Coronary artery (tissue), 2 donors: Measurements from ENCODE around the gene GNGT1.

Source experiments
- DNase-seq: peaks from one replicate; pipeline ENCODE4 v3.0.0-alpha.2; 2017; ENCODE audit warnings: low spot score
- H3K27ac ChIP-seq, 2 donors: fragments of 200-600 bp; sonication (generic); one replicate each; pipeline ENCODE4 v1.5.1; 2016 to 2019
- H3K4me3 ChIP-seq: fragments of 200-600 bp; sonication (generic); 2 replicates; pipeline ENCODE4 v1.5.1; 2016; ENCODE audit warnings: mild to moderate bottlenecking, moderate library complexity
- TF ChIP-seq, protein P1 (sequence below): fragments of 200-600 bp; sonication (generic); IDR thresholded peaks from one replicate; pipeline ENCODE4 v1.5.1; 2019; ENCODE audit warnings: antibody characterized with exemption

GNGT1 gene

DNA sequence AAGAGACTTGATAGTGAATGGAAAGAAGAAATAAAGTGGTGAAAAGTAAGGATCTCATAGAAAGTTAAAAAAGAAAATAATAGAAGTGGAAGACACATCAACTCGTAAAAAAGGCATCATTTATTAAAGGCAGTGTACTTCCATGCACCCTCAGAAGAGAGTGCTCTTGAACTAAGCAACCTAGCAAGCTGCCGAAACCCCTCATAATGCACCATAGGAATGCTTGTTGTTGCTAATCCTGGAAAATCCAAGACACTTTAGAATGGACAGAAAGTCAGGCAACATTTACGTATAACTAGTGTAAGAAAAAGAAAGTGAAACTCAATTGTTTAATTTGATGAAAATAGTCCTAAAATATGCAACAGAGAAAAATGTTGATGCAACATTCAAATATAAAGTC, 28.6 kb upstream of the GNGT1 start:
- no peak for DNase-seq
- Histone ChIP-seq H3K4me3 (no peak overlapping the region), H3K27ac (no peak overlapping the region)
- TF ChIP-seq, protein P1, sequence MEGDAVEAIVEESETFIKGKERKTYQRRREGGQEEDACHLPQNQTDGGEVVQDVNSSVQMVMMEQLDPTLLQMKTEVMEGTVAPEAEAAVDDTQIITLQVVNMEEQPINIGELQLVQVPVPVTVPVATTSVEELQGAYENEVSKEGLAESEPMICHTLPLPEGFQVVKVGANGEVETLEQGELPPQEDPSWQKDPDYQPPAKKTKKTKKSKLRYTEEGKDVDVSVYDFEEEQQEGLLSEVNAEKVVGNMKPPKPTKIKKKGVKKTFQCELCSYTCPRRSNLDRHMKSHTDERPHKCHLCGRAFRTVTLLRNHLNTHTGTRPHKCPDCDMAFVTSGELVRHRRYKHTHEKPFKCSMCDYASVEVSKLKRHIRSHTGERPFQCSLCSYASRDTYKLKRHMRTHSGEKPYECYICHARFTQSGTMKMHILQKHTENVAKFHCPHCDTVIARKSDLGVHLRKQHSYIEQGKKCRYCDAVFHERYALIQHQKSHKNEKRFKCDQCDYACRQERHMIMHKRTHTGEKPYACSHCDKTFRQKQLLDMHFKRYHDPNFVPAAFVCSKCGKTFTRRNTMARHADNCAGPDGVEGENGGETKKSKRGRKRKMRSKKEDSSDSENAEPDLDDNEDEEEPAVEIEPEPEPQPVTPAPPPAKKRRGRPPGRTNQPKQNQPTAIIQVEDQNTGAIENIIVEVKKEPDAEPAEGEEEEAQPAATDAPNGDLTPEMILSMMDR = no peak

DNA sequence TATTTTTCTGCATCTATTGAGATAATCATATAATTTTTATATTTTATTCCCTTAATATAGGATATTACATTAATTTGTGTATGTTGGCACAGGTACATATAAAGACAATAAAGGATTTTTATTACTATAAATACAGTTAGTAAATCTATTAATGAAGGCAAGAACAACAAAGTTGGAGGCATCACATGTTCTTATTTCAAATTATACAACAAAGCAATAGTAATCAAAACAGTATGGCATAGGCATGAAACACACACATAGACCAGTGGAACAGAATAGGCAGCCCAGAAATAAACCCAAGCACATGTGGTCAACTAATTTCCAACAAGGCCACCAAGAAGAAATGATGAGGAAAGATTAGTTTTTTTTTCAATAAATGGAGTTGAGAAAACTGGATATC, 27.0 kb upstream of the GNGT1 start:
- Histone ChIP-seq H3K4me3 (no peak overlapping the region), H3K27ac (no peak overlapping the region)
- DNase-seq = no peak
- TF ChIP-seq, protein P1 = no peak

DNA sequence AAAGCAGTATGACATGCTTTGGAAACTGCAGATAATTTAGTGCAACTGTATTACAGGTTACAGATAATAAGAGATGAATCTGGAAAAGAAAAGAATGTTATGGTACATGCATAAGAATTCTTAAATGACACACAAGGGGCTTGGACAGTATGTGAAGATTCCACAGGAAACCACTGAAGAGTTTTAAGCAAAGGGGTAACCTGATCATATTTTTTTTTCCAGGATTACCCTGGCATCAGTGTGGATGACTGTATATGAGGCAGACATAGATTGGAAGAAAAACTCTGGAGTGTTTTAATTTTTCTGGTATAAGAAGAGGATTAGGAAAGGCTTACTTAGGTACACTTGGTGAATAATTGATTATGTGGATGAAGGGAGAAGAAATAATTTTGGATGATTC, 23.9 kb upstream of the GNGT1 start:
- no peak for DNase-seq
- H3K4me3 ChIP-seq = no peak overlapping the region
- TF ChIP-seq, protein P1 = no peak
- H3K27ac ChIP-seq = no peak overlapping the region

DNA sequence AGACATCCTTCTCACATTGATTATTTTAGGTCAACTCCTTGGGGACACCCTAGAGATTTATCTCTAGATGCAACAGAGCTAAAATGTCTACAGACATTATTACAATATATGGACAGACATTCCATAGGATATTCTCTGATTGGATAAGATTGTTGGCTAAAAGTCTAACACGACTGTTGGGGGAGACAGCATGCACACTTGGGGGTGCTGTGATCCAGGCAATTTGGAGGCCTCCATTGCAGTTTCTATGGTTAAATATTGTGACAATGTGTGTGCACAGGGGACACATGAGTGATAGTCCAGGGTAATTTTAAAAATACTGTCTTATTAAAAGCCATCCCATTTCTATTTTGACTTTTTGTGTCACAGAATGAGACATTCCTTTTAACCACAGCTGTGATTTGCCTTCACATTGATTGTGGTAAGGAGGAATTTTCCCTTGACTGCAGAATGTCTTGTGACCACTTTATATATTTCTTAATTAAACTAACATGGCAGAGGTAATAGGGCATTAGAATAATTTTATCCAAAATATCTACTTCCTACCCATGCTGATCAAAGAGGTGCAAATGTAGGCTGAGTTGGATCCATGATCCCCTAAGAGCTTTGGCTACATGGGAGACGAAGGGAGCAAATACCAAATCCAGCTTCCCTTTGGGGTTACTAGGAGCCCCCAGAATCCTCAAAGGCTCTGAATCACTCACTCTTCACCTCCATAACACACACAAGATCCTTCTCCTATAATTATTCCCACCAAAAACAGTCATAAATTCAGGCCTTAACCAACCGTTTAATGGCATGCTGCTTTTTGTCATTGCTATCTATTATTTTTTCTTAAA, 23.1 kb upstream of the GNGT1 start:
- no peak overlapping the region for H3K4me3 ChIP-seq
- no peak overlapping the region for H3K27ac ChIP-seq
- no peak for DNase-seq
- TF ChIP-seq, protein P1 = no peak

DNA sequence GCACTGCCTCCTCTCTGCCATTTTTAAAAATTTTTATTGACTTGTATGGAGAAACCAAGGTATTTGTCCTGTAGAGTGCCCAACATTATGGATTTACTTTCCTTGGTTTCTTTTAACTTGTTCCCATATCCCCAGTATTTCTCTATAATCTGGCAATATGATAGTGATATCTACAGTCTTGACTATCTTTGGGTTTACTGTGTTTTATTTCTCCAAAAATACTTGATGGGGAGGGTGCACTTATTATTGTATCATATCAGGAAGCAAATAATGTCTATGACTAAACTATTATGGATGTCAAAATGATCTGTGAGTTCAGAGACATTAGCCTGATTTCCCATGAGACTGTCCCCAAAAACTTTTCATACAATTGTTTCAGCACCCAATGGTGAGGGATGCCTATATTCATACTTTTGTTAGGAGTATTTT, 22.4 kb upstream of the GNGT1 start:
- DNase-seq = no peak
- TF ChIP-seq, protein P1 = no peak

DNA sequence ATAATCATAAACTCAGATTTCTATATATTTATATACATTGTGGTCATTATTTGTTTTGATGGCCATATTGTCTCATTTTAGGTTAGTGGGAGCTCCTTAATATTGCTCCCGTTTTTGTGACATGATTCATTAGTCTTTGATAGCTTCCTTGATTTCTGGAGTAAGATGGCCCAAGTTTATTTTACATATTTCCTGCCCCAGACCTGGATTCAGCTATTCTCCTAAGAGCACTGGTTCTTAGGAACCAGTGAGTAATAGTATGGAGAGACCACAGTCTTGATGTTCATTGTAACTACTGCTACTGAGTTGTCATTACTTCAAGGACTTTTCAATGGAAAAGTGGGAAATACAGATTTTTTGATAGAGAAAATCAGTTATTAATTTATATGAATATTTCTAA, 21.8 kb upstream of the GNGT1 start:
- DNase-seq = no peak
- Histone ChIP-seq H3K4me3 (no peak overlapping the region), H3K27ac (no peak overlapping the region)
- TF ChIP-seq, protein P1 = no peak

More for the DNA sequence above, 22.4 kb upstream of the GNGT1 start:
- H3K4me3 ChIP-seq = no peak overlapping the region
- no peak overlapping the region for H3K27ac ChIP-seq

DNA sequence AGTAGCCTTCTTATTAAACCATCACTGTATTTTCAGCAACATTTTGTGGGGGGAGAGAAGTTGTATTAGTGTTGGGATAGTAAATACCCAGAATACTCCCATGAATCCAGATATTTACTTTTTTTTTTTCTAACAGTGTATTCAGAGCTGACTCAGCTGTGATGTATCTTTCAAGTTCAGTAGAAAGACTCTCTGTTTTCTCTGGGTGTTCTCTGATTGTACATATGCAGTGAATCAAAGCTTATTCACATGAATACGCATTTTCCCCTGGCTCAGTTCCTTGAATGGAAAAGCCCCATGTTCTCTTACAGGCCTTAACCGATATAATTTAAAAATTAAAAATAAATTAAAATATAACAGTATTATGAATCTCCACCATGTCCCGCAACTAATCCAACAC, 17.1 kb upstream of the GNGT1 start:
- Histone ChIP-seq H3K27ac (no peak overlapping the region), H3K4me3 (no peak overlapping the region)
- no peak for DNase-seq
- TF ChIP-seq, protein P1 = no peak
